ENCODE results near the gene SORT1. TPM values are rescaled to one million over a fixed set of nuclear protein-coding genes. Genes with fewer than 3 reads are reported as not detected.

Gene SORT1
- total RNA-seq, 1 experiment from 2014 or later: 3.0 TPM

- DNase-seq (ENCODE audit: extremely low read depth, low read depth): peak; percentile 85
Observed at GRCh38 chr1:109263597-109264378, 133.9 kb downstream of the SORT1 start.

- DNase-seq (ENCODE audit: extremely low read depth, low read depth): no peak
Observed at GRCh38 chr1:109263234-109263596, 134.5 kb downstream of the SORT1 start.

- no peak for DNase-seq (ENCODE audit: extremely low read depth, low read depth)
Observed at GRCh38 chr1:109262231-109263055, 135.3 kb downstream of the SORT1 start.

GRCh38 chr1:109261578-109261977, 136.1 kb downstream of the SORT1 start:
- DNase-seq (ENCODE audit: extremely low read depth, low read depth): no peak

- DNase-seq (ENCODE audit: extremely low read depth, low read depth): no peak
Observed at GRCh38 chr1:109261006-109261405, 136.7 kb downstream of the SORT1 start.

- DNase-seq (ENCODE audit: extremely low read depth, low read depth): no peak
Observed at GRCh38 chr1:109259674-109260557, 137.8 kb downstream of the SORT1 start.

Other genes starting within 250 kb of the SORT1 start
- 384 and 411 TPM in 2 replicates for gene SARS1, start 184.0 kb downstream of the SORT1 start, total RNA-seq (2014; rRNA removed; shearing (Covaris generic))
- gene CELSR2, start 148.4 kb downstream of the SORT1 start, total RNA-seq (2014; rRNA removed; shearing (Covaris generic)): 2.7 and 3.8 TPM in 2 replicates
- gene PSRC1, start 114.8 kb downstream of the SORT1 start, total RNA-seq (2014; rRNA removed; shearing (Covaris generic)): 23.1 and 28.0 TPM in 2 replicates
- not detected in 2 replicates for gene MYBPHL, start 90.9 kb downstream of the SORT1 start, total RNA-seq (2014; rRNA removed; shearing (Covaris generic))
- 85.5 and 98.2 TPM in 2 replicates for gene PSMA5, start 28.5 kb upstream of the SORT1 start, total RNA-seq (2014; rRNA removed; shearing (Covaris generic))
- 0.05 TPM in 1 of 2 replicates, not detected in the other for gene SYPL2, start 68.6 kb upstream of the SORT1 start, total RNA-seq (2014; rRNA removed; shearing (Covaris generic))
- 3.1 TPM in 2 replicates for gene ATXN7L2, start 86.0 kb upstream of the SORT1 start, total RNA-seq (2014; rRNA removed; shearing (Covaris generic))
- gene CYB561D1, start 96.2 kb upstream of the SORT1 start, total RNA-seq (2014; rRNA removed; shearing (Covaris generic)): 2.3 and 2.8 TPM in 2 replicates
- 1.2 and 1.4 TPM in 2 replicates for gene AMIGO1, start 111.8 kb upstream of the SORT1 start, total RNA-seq (2014; rRNA removed; shearing (Covaris generic))
- gene GPR61, start 142.0 kb upstream of the SORT1 start, total RNA-seq (2014; rRNA removed; shearing (Covaris generic)): 0.30 TPM in 1 of 2 replicates, not detected in the other
- 7.6 and 8.5 TPM in 2 replicates for gene GNAI3, start 150.7 kb upstream of the SORT1 start, total RNA-seq (2014; rRNA removed; shearing (Covaris generic))
- not detected in 2 replicates for gene GNAT2, start 221.7 kb upstream of the SORT1 start, total RNA-seq (2014; rRNA removed; shearing (Covaris generic))
- gene AMPD2, start 221.9 kb upstream of the SORT1 start, total RNA-seq (2014; rRNA removed; shearing (Covaris generic)): 33.3 and 39.5 TPM in 2 replicates

Measured in NCI-H460 (cell line).